Stimulated activated CD4-positive, alpha-beta T cell treated with anti-CD3 and anti-CD28 coated beads, Interleukin-15, amount 100 ng/mL, for 24 hours (primary cell): ENCODE results near the gene F10.
"Not testable (repeated sequence)": the region's sequence is repeated elsewhere in the genome, so short reads cannot be mapped to it uniquely, and the experiment has no call there.

Experiments
- DNase-seq: peaks from one replicate; pipeline ENCODE4 v3.0.0-alpha.2; 2020

The F10 gene

DNA sequence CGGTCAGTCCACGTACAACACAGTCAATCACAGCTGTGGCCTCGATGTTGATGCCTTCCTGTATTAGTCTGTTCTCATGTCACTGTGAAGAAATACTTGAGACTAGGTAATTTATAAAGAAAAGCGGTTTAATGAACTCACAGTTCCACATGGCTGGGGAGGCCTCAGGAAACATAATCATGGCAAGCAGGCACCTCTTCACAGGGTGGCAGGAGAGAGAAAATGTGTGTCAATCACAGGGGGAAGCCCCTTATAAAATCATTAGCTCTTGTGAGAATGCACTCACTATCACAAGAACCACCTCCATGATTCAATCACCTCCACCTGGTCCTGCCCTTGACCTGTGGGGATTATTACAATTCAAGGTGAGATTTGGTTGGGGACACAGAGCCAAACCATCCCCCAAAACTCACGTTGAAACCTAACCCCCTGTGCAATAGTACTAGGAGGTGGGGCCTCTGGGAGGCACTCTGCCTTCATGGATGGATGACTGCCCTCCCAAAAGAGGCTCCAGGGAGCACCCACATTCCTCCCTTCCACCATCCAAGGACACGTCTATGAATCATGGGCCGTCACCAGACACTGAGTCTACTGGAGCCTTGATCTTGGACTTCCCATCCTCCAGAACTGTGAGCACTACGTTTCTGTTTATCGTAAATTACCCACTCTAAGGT lies 33.5 kb downstream of the F10 start:
- no peak for DNase-seq

- no peak for DNase-seq
Observed at GRCh38 chr13:113157206-113157928, 34.8 kb downstream of the F10 start.

DNA sequence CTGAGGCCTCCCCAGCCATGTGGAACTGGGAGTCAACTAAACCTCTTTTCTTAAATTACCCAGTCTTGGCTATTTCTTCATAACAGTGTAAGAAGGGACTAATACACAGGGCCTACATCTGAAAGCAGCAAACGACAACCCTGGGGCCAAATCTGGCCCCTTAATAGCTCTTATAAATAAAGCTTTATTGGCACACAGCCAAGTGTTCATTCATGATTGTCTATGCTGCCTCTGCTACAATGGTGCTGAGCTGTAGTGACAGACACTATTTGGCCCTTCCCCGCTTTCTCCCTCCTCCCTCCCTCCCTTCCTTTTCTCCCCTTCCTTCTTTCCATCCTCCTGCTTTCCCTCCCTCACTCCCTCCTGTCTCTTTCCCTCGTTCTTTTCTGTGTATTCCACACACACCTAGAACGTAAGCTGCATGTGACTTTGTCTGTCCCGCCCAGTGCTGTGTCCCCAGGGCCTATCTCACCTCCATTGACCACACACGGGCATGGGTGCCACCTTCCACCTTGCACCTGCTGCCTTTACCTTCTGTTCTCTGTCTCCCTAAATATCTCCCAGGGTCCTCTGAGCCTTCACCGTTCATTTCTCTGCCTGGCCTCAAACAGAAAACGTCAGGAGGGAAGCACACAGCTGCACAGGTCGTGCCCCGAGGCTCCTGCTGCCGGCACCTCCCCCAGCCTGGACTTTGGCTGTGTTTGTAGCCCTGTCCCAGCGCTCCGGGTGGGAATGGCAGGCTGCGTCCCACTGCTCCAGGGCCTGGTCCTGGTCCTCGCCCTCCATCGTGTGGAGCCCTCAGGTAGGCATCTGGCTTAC lies 35.5 kb downstream of the F10 start, which contains the start of gene PROZ:
Gene PROZ (plus strand): TSS at position 720 of the 819 bp plus-strand sequence. CDS start 13 bp downstream, at position 733.
- DNase-seq: no peak

DNA sequence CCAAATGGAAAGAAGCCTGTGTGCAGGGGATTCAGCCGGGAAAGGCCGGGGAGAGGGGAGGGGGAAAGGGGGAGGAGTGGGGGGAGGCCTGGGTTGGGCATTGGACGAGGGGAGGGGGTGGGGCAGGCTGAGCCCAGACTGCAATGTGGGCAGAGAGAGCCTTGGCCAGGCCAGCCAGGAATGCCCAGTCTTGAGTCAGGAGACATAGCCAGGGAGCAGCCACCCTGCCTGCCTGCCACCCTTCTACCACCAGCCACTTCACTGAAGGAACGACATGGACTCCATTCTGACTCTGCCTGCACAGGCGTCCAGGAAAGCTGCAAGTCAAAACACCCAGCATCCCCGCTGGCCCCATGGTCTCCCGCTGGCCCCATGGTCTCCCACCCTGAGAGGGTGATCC lies 36.3 kb downstream of the F10 start:
- DNase-seq: no peak

DNA sequence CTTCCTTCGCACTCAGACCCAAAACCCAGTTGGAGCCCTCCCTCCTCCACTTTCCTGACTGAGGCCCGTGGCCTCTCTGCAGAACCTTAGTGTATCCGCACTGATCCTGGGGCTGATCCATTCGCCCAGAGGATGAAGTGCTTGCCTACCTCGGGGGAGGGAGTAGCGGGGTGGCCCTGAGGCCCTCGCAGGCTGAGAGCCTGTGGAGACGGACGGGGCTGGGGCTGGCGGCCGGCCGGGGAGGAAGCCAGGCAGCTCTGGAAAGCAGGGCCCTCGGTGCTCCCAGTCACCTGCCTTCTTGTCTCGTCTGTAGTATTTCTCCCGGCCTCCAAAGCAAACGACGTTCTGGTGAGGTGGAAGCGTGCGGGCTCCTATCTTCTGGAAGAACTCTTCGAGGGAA lies 37.1 kb downstream of the F10 start:
- DNase-seq: no peak

- no peak for DNase-seq
Observed at GRCh38 chr13:113160983-113161382, 38.4 kb downstream of the F10 start.

- no peak for DNase-seq
Observed at GRCh38 chr13:113161433-113161832, 38.8 kb downstream of the F10 start.

GRCh38 chr13:113161975-113162374 lies 39.4 kb downstream of the F10 start:
- DNase-seq: not testable (repeated sequence)

DNA sequence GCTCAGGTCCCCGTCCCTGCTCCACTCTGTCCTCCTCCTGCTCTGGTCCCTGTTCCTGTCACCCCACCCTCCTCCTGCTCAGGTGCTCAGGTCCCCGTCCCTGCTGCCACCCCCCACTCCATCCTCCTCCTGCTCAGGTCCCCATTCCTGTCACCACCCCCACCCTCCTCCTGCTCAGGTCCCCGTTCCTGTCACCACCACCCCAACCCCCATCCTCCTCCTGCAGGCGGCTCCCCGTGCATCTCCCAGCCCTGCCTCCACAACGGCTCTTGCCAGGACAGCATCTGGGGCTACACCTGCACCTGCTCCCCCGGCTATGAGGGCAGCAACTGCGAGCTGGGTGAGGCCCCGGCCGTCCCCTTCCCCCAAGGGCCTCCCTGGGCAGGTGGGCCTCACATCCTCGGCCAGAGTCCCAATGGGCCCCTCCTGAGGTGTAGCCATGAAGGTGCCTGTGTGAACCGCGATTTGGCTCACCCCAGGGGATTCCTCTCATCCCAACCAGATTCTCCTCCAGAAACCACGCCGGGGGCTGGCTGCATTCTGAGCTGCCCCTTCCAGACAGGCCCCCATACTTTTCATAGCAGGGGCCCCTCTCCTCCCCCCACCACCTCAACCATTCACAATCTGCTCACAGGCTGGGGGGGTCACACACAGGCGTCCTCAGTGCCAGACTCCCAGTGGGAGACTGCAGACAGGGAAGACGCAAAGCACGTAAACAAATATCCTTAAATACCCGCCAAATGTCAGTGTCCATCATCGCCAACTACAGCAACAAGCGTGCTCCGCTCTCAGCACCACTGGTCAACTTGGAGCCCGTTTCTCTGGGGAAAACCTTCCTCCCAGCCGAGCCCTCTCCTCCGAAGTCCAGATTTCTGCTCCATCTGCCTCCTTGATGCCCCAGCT lies 40.4 kb downstream of the F10 start:
- no peak for DNase-seq

DNA sequence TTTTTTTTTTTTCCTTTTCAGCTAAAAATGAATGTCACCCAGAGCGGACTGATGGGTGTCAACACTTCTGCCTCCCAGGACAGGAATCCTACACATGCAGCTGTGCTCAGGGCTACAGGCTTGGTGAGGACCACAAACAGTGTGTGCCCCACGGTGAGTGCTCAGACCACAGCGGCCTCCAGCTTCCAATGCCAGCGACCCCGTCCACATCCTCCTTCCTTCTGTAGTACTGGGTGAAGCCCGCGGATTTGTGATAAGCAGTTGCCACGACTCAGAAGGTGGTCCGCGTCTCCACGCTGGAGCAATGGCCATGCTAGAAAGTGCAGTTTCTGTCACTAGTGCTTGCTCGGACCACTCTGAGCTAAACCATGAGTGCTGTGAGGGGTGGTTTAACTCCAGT lies 41.9 kb downstream of the F10 start:
- DNase-seq: no peak

DNA sequence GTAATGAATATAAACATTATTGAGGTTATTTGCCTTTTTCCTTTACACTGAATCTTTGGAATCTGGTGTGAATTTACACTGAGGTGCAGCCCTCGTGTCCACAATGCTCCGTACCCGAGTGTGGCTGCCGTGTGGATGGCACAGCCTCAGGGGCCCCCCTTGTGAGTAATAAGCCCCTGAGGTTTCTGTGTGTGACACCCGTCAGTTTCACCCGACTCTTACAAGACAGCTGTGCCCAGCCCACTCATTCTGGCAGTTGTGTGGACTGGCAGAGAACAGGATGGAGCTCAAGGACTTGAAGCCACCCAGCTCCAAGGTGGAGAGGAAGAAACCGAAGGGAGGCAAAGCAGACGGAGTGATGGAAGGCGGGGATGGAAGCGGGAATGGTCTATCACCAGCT lies 43.7 kb downstream of the F10 start:
- peak; percentile 26 for DNase-seq

DNA sequence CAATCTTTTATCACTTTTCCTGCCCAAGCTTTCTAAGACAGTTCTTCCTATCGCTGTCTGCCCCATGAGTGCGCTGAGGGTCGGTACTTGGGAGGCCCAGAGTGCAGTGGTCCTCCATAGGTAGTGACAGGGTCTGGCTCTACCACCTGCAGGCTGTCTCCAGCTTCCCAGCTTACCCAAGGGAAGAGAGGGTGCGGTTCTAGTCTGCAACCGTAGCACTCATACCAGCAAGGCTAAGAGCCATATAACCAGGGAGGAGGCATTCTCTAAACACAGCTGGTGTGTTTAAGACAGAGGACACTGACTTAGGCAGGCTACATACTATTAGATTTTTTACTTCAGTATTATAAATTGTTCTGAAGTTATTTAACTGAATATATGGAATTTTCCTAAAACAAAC lies 44.1 kb downstream of the F10 start:
- no peak for DNase-seq

GRCh38 chr13:113167155-113167554 lies 44.6 kb downstream of the F10 start:
- DNase-seq: no peak

GRCh38 chr13:113167575-113167974 lies 45.0 kb downstream of the F10 start:
- no peak for DNase-seq

- no peak for DNase-seq
Observed at GRCh38 chr13:113168211-113168610, 45.6 kb downstream of the F10 start.

GRCh38 chr13:113169277-113170272 lies 47.0 kb downstream of the F10 start:
- no peak for DNase-seq

DNA sequence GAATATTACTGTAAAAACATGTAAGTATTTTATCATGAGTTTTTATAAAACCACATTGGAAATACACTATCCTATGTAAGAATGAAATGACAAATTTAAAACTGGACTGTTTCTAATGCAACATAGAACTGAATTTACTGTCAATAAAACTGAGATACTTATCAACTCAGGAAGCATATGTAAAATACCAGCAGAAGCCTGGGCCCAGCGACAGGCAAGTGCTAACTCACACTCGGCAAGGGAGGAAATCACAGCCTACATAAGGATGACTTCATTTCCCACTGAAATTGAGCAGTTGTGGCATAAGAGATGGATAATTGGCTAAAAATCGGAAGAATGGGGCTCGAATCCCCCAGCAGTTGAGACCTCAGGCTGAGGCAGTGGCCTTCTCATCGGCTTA lies 47.9 kb downstream of the F10 start:
- no peak for DNase-seq

DNA sequence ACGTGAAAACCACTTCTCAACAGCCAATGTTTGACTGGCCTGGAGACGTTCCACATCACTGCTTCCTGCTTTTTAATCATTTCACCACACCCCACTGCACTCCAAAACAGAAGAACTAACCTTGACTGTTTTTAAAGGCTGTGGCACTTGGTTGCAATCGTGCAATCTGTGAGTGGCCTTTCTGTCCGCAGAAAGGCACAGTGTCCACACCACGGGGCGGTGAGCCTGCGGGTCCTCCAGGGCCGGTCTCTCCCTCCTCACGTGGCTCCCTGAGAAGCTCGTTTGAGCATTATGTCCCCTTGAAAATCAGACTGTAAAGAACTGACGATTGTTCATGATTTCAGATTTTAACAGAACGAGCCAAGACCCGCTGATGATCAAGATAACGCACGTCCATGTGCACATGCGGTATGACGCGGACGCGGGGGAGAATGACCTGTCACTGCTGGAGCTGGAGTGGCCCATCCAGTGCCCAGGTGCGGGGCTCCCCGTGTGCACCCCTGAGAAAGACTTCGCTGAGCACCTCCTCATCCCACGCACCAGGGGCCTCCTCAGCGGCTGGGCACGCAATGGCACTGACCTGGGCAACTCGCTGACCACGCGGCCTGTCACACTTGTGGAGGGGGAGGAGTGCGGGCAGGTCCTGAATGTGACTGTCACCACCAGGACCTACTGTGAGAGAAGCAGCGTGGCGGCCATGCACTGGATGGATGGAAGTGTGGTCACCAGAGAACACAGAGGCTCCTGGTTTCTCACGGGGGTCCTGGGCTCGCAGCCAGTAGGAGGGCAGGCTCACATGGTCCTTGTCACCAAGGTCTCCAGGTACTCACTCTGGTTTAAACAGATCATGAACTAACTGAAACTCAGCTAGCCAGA lies 48.9 kb downstream of the F10 start:
- no peak for DNase-seq

DNA sequence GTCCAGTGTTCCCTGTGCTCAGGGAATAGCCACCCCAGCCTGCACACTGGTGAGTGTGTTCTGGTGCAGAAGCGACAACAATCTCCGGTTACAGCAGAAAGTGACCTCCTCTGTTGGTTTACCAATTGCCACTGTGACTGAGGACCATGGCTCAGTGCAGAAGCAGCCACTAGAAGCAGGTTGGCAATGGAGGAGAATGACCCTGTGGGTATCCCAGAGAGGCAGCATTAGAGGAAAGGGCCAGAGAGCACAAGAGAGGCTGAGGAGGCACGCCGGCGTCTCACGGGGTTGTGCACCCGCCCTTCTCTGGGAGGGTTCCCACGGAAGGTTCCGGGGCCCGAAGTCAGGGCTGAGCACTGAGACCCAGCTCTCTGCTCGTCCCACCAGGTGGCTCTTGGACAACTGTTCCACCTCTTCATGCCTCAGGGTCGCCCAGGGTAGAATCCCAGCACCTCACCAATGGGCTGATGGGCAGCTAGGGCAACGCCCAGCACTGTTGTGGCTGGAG lies 49.9 kb downstream of the F10 start:
- DNase-seq: no peak

- DNase-seq: peak; percentile 58
Observed at GRCh38 chr13:113176280-113176679, 53.7 kb downstream of the F10 start.
